Measurements from ENCODE around the gene SPC25.
"Not testable (repeated sequence)": the region's sequence is repeated elsewhere in the genome, so short reads cannot be mapped to it uniquely, and the experiment has no call there.

Gene SPC25

GRCh38 chr2:168890006-168890782 lies at the start of gene SPC25:
Gene SPC25 (minus strand): TSS chr2:168890430. CDS start chr2:168889519, 911 bp downstream.
- ChIA-PET CTCF (interaction anchor here (1.7 kb wide), 1 partner anchor 11 kb away, joined by 3 read pairs; no protein-coding TSS in a partner anchor), POLR2A (no interaction called here)
- peak; percentile 95 for DNase-seq (ENCODE audit: extremely low spot score)
- TF ChIP-seq CTCF (IDR thresholded peaks at IDR 0.05; ENCODE audit: control extremely low read depth, extremely low read depth, low read depth, missing control alignments), result no peak

GRCh38 chr2:168939918-168940317 lies 49.7 kb upstream of the SPC25 start:
- ChIA-PET POLR2A (no interaction called here), CTCF (interaction anchor here (1.0 to 1.4 kb wide), 4 partner anchors 19 to 192 kb away, joined by 3 to 7 read pairs (median 4); no protein-coding TSS in a partner anchor)

GRCh38 chr2:168939061-168939460 lies 48.8 kb upstream of the SPC25 start:
- ChIA-PET CTCF (interaction anchor here (1.0 kb wide), 1 partner anchor 10 kb away, joined by 3 read pairs; no protein-coding TSS in a partner anchor), POLR2A (no interaction called here)
- no peak for TF ChIP-seq CTCF (IDR thresholded peaks at IDR 0.05; ENCODE audit: control extremely low read depth, extremely low read depth, low read depth, missing control alignments)
- no peak for DNase-seq (ENCODE audit: extremely low spot score)

More at GRCh38 chr2:168939918-168940317, 49.7 kb upstream of the SPC25 start:
- DNase-seq (ENCODE audit: extremely low spot score), result no peak
- no peak for TF ChIP-seq CTCF (IDR thresholded peaks at IDR 0.05; ENCODE audit: control extremely low read depth, extremely low read depth, low read depth, missing control alignments)

- no peak for TF ChIP-seq CTCF (IDR thresholded peaks at IDR 0.05; ENCODE audit: control extremely low read depth, extremely low read depth, low read depth, missing control alignments)
- no peak for DNase-seq (ENCODE audit: extremely low spot score)
- ChIA-PET POLR2A (no interaction called here), CTCF (interaction anchor here (1.0 to 3.1 kb wide), 5 partner anchors 10 to 196 kb away, joined by 3 to 13 read pairs (median 4); no protein-coding TSS in a partner anchor)
Measured at GRCh38 chr2:168935810-168936581, 45.8 kb upstream of the SPC25 start.

GRCh38 chr2:168934826-168935225 lies 44.6 kb upstream of the SPC25 start:
- CTCF ChIA-PET, result interaction anchor here (1.1 to 3.1 kb wide), 2 partner anchors 12 to 13 kb away, joined by 3 to 13 read pairs; no protein-coding TSS in a partner anchor
- POLR2A ChIA-PET, result no interaction called here
- no peak for DNase-seq (ENCODE audit: extremely low spot score)
- TF ChIP-seq CTCF (IDR thresholded peaks at IDR 0.05; ENCODE audit: control extremely low read depth, extremely low read depth, low read depth, missing control alignments), result no peak

GRCh38 chr2:168932174-168932573 lies 41.9 kb upstream of the SPC25 start:
- POLR2A ChIA-PET, result not testable (repeated sequence)
- CTCF ChIA-PET, result interaction anchor here (2.5 kb wide), 1 partner anchor 585 kb away, joined by 7 read pairs; no protein-coding TSS in a partner anchor

More at GRCh38 chr2:168932174-168932573, 41.9 kb upstream of the SPC25 start:
- DNase-seq (ENCODE audit: extremely low spot score), result not testable (repeated sequence)
